ENCODE measurements around the gene MCAT.

GRCh38 chr22:43110927-43111623 is 32.1 kb downstream of the MCAT start:
- TF ChIP-seq CTCF (optimal IDR thresholded peaks at IDR 0.05 in 1 of 3, IDR thresholded peaks at IDR 0.05 in 1 of 3, conservative IDR thresholded peaks at IDR 0.05 in 1 of 3; ENCODE audit: extremely low read depth in 1 of 3, insufficient read depth in 2 of 3, low read length in 3 of 3): peak in 1 of 3 experiments; percentile 17
- no peak for TF ChIP-seq EZH2 (IDR thresholded peaks at IDR 0.05; ENCODE audit: low read length)
